ENCODE results near the gene ADGRF4.

- TF ChIP-seq POLR2AphosphoS5 (IDR thresholded peaks at IDR 0.05; ENCODE audit: low read depth, low read length) (no peak), TAF1 (IDR thresholded peaks at IDR 0.05; ENCODE audit: borderline replicate concordance, low read depth, low read length) (no peak), POLR2A (IDR thresholded peaks at IDR 0.05; ENCODE audit: low read depth, low read length) (no peak)
Observed at GRCh38 chr6:47701363-47701762, 3.0 kb downstream of the ADGRF4 start.

All from GM12892 (cell line).